Activated CD8-positive, alpha-beta T cell treated with anti-CD3 and anti-CD28 coated beads for 36 hours (primary cell): Measurements from ENCODE around the gene SESTD1. TPM values are rescaled to one million over a fixed set of nuclear protein-coding genes. Genes with fewer than 3 reads are reported as not detected.

ENCODE experiments used
- ATAC-seq: fragments of 200-7000 bp; cut with Tn5 transposase; one replicate; pipeline ENCODE4 v1.10.0; 2021; ENCODE audit warnings: mild to moderate bottlenecking, moderate library complexity
- CTCF ChIA-PET: fragments of 350-600 bp; sonication (Branson Sonifier 250); formaldehyde crosslinking; loops from one replicate; lab custom pipeline; 2021; ENCODE audit warnings: antibody characterized with exemption; lab: Charles Lee
- POLR2A ChIA-PET: fragments of 350-600 bp; sonication (Branson Sonifier 250); formaldehyde crosslinking; loops from one replicate; lab custom pipeline; 2021; ENCODE audit warnings: antibody characterized with exemption; lab: Charles Lee
- DNase-seq: peaks from one replicate; pipeline ENCODE4 v3.0.0-alpha.2; 2020
- H3K27ac Mint-ChIP-seq: one replicate; pipeline ENCODE4 v1.8.0; 2021; ENCODE audit warnings: mild to moderate bottlenecking, mixed read lengths
- H3K27me3 Mint-ChIP-seq: one replicate; pipeline ENCODE4 v1.8.0; 2021; ENCODE audit warnings: mixed read lengths
- H3K36me3 Mint-ChIP-seq: one replicate; pipeline ENCODE4 v1.8.0; 2021; ENCODE audit warnings: low read depth, mixed read lengths
- H3K4me1 Mint-ChIP-seq: one replicate; pipeline ENCODE4 v1.8.0; 2021; ENCODE audit warnings: low read depth, mixed read lengths
- H3K4me3 Mint-ChIP-seq: one replicate; pipeline ENCODE4 v1.8.0; 2021; ENCODE audit warnings: mild to moderate bottlenecking, moderate library complexity, mixed read lengths
- H3K9me3 Mint-ChIP-seq: one replicate; pipeline ENCODE4 v1.8.0; 2021; ENCODE audit warnings: mixed read lengths
- CTCF ChIP-seq: fragments of 200-600 bp; IDR thresholded peaks from one replicate; pipeline ENCODE4 v1.8.0; 2022; ENCODE audit warnings: antibody characterized with exemption, mild to moderate bottlenecking
- intact Hi-C: fragments of 100-400 bp; cut with micrococcal nuclease; formaldehyde crosslinking; loops from one replicate; pipeline ENCODE4 v1.10.0; 2022
- total RNA-seq, 2 experiments: library from RNA; stranded (reverse); gene quantifications; one replicate each; pipeline ENCODE4 v1.2.3, GENCODE V29; 2021

Gene SESTD1
- total RNA-seq, 2 experiments from 2014 or later = 2.6 to 5.6 TPM

GRCh38 chr2:179186126-179186525 lies 78.5 kb downstream of the SESTD1 start:
- H3K4me3 Mint-ChIP-seq = no peak overlapping the region
- no peak for TF ChIP-seq CTCF
- ChIA-PET CTCF (no interaction called here), POLR2A (no interaction called here)
- DNase-seq = no peak
- no peak for ATAC-seq
- H3K27me3 Mint-ChIP-seq = no peaks in the 10 kb centered on the region
- H3K9me3 Mint-ChIP-seq = peaks cover 3% of the 10 kb centered on the region
- intact Hi-C loops = no loop called here
- H3K36me3 Mint-ChIP-seq = peaks cover 2% of the 10 kb centered on the region
- no peaks in the 10 kb centered on the region for H3K4me1 Mint-ChIP-seq
- H3K27ac Mint-ChIP-seq = no peak overlapping the region

- Mint-ChIP-seq H3K27ac (no peak overlapping the region), H3K36me3 (peaks cover 2% of the 10 kb centered on the region), H3K9me3 (peaks cover under 1% of the 10 kb centered on the region), H3K4me3 (no peak overlapping the region), H3K27me3 (no peaks in the 10 kb centered on the region), H3K4me1 (no peaks in the 10 kb centered on the region)
- DNase-seq = no peak
- POLR2A ChIA-PET = no interaction called here
- intact Hi-C loops = no loop called here
- no peak for ATAC-seq
- CTCF ChIA-PET = no interaction called here
- TF ChIP-seq CTCF = no peak
Measured at GRCh38 chr2:179184610-179185009, 80.0 kb downstream of the SESTD1 start.

DNA sequence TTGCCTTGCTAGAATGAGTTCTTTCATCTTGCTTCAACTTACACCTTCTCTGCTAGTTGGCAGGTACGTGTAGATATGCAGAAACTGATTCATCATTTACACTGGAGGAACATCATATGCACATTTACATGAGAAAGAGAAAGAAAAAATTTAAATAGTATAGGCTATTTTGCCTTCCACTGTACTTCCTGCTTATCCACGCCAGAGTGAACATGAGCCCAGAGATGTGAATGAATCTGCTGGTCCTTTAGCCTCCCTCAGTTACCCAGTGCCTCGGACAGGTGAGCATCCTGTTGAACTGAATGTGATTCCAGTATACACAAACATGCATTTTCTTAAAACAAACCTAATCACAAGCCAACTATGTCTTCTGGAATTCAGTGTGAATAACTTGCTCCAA lies 83.6 kb downstream of the SESTD1 start:
- TF ChIP-seq CTCF = no peak
- DNase-seq (no peak), ATAC-seq (no peak)
- CTCF ChIA-PET = interaction anchor here (1.4 to 1.7 kb wide), 2 partner anchors 36 to 419 kb away, joined by 4 to 5 read pairs; no protein-coding TSS in a partner anchor
- no peaks in the 10 kb centered on the region for H3K27me3 Mint-ChIP-seq
- POLR2A ChIA-PET = no interaction called here
- H3K4me1 Mint-ChIP-seq = no peaks in the 10 kb centered on the region
- intact Hi-C loops = no loop called here
- H3K4me3 Mint-ChIP-seq = no peak overlapping the region
- no peaks in the 10 kb centered on the region for H3K9me3 Mint-ChIP-seq
- H3K36me3 Mint-ChIP-seq = no peaks in the 10 kb centered on the region
- H3K27ac Mint-ChIP-seq = no peak overlapping the region

DNA sequence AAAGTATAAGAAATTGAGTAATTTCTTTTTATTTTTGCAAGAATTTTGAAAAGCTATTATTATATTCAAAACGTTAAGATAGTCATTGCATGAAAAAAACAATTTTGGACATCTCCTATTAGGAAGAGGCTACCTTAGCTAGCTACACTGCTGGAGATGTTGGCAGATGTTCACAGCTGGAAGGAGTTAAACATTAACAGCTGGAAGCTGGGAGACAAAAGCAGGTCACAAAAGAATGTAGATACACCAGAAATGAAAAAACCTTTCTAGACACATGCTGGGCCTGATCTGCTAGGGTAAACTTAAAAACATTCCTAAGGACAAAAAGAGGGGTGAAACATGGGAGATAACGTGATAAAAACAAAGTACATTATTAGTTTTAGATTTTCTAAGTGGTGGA lies 84.4 kb downstream of the SESTD1 start:
- Mint-ChIP-seq H3K4me1 (no peaks in the 10 kb centered on the region), H3K27ac (no peak overlapping the region), H3K4me3 (no peak overlapping the region), H3K36me3 (no peaks in the 10 kb centered on the region), H3K27me3 (no peaks in the 10 kb centered on the region), H3K9me3 (no peaks in the 10 kb centered on the region)
- POLR2A ChIA-PET = no interaction called here
- no peak for TF ChIP-seq CTCF
- CTCF ChIA-PET = no interaction called here
- ATAC-seq = no peak
- intact Hi-C loops = no loop called here
- DNase-seq = no peak

- ATAC-seq = no peak
- CTCF ChIA-PET = no interaction called here
- POLR2A ChIA-PET = no interaction called here
Measured at GRCh38 chr2:179179719-179180118, 84.9 kb downstream of the SESTD1 start.

More at GRCh38 chr2:179179719-179180118, 84.9 kb downstream of the SESTD1 start:
- intact Hi-C loops = no loop called here
- no peaks in the 10 kb centered on the region for H3K9me3 Mint-ChIP-seq
- DNase-seq = no peak
- H3K27me3 Mint-ChIP-seq = no peaks in the 10 kb centered on the region
- no peak overlapping the region for H3K27ac Mint-ChIP-seq
- no peak for TF ChIP-seq CTCF
- H3K4me1 Mint-ChIP-seq = no peaks in the 10 kb centered on the region
- H3K36me3 Mint-ChIP-seq = no peaks in the 10 kb centered on the region
- H3K4me3 Mint-ChIP-seq = no peak overlapping the region
